ENCODE measurements around the gene VPS8.
"Not testable (repeated sequence)": the region's sequence is repeated elsewhere in the genome, so short reads cannot be mapped to it uniquely, and the experiment has no call there.

VPS8 gene

DNA sequence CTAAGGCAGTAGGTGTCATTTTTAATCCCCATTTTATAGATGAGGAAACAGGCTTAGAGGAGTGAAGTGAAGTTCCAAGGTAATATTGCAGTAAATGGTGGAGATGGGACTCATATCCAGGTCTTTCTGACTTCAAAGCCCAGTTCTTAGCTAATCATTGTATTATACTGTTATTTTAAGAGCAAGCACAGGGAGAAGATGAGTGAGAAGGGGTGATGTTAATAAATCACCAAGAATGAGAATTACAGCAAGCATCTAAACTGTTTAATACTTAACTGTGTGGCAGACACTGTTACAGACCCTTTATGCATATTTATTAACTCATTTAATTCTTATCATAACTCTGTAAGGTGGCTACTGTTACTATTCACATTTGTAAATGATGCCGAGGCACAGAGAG is 61.2 kb downstream of the VPS8 start:
- DNase-seq: no peak

DNA sequence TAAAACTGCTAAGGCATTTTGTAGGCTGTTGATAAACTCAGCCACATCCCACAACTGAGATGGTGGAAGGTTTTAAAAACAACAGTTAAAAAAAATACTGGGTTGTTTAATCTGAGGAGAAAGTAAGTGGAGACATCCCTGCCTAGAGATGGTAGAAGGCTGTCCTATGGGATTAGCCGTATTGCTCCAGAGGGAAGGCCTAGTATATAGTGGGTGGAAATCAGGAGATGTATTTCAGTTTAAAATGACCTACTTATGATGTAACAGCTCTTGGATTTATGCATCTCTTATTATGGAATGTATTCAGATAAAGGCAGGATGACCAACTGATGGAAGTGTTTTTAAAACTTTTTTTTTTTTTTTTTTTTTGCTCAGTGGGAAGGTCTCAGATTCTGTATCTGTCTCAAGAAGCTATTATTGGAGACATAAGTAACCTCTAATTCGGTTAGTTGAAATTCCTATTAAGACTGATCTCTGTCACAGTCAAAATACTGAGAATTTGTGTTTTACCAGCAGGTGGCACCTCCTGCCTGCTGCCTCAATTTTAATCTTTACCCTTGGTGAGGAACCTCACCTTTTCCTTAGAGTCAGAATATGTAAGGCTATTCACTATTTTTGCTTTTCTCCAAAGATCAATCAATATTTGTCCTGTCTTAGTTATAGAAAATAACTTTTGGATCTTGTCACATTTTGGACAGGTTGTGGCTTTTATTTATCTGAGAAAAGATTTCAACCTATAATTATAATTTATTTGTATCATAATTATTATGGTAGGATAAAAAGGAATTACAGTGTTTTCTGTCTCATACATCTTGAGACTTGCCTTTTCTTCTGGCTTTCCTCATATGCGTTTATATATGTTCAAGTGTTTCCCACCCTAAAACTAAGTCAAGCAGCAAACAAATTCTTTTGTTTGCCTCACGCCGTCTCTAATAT is 63.0 kb downstream of the VPS8 start:
- DNase-seq: no peak

DNA sequence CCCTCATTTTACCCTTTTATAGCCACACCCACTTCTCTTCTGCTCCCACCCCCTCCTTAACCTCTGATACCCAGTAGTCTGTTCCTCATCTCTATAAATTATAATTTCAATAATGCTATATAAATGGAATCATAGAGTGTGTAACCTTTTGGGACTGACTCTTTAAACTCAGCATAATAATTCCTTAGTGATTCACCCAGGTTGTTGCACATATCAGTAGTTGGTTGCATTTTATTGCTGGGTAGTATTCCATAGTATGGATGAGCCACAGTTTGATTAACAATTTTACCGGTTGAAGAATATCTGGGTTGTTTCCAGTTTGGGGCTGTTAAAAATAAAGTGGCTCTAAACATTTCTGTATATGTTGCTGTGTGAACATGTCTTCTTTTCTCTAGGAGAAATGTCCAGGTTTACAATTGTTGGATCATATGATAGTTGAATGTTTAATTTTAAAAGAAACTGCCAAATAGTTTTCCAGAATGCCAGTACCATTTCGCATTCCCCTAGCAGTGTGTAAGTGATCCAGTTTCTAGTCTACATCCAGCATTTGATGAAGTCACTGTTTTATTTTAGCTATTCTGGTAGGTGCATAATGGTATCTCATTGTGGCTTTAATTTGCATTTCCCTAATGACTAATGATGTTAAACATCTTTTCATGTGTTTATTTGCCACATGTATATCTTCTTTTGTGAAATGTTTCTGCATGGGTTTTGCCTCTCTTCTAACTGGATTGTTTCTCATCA is 68.5 kb downstream of the VPS8 start:
- no peak for DNase-seq

GRCh38 chr3:184884359-184885017 is 72.5 kb downstream of the VPS8 start:
- no peak for DNase-seq

- no peak for DNase-seq
Measured at GRCh38 chr3:184885112-184885511, 73.1 kb downstream of the VPS8 start.

DNA sequence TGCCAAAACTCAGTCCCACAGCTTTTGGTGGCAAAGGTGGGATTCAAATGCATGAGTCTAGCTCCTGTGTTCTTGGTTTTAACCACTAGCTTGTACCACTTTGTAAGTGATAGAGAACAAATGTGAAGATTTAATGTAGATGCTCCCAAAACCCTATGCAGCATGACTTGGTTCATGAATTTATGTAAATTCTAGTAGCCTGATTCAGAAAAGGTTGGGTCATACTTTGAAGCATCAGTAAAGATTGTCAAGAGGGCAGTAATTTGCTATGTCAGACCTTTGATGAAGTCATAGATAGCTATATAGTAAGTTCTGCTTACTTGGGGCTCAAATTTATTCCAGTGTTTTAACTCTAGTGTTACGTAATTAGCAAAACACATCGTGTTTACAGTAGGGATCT is 75.6 kb downstream of the VPS8 start:
- no peak for DNase-seq

GRCh38 chr3:184889312-184889904 is 77.4 kb downstream of the VPS8 start:
- no peak for DNase-seq

DNA sequence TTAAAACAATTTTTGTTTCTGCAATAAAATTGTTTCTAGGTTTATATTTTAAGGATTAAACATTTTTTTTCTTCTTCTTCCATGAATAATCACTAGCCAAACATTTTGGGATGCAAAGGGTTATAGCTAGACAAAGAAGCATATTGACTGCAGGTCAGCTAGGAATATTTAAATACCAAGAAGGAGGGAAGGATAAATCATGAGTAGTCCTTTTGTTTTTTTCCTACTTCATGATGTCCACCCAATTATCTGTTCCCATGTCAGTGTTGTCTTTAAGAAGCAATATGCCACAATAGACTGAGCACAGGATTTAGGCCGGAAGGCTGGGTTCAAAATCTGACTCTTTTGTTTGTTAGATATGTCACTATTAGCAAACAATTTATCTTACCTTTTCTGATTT is 82.1 kb downstream of the VPS8 start:
- no peak for DNase-seq

DNA sequence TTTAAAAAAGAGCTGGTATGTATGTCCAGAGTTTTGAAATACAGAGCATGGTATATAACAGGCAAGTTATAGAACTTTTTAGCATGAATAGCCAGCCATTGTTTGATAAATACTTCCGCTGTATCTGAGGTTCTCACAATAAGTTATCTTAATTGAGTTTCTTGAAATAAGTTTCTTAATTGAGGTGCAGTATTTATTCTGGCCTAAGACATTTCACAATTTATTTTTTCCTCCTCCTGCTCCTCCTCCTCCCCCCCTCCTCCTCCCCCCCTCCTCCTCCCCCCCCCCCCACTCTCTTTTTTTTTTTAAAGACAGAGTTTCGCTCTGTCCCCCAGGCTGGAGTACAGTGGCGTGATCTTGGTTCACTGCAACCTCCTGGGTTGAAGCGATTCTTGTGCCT is 83.4 kb downstream of the VPS8 start:
- DNase-seq: no peak

- DNase-seq: no peak
Measured at GRCh38 chr3:184896336-184896735, 84.4 kb downstream of the VPS8 start.

- DNase-seq: no peak
Measured at GRCh38 chr3:184899953-184900595, 88.1 kb downstream of the VPS8 start.

- not testable (repeated sequence) for DNase-seq
Measured at GRCh38 chr3:184907031-184907430, 95.1 kb downstream of the VPS8 start.

DNA sequence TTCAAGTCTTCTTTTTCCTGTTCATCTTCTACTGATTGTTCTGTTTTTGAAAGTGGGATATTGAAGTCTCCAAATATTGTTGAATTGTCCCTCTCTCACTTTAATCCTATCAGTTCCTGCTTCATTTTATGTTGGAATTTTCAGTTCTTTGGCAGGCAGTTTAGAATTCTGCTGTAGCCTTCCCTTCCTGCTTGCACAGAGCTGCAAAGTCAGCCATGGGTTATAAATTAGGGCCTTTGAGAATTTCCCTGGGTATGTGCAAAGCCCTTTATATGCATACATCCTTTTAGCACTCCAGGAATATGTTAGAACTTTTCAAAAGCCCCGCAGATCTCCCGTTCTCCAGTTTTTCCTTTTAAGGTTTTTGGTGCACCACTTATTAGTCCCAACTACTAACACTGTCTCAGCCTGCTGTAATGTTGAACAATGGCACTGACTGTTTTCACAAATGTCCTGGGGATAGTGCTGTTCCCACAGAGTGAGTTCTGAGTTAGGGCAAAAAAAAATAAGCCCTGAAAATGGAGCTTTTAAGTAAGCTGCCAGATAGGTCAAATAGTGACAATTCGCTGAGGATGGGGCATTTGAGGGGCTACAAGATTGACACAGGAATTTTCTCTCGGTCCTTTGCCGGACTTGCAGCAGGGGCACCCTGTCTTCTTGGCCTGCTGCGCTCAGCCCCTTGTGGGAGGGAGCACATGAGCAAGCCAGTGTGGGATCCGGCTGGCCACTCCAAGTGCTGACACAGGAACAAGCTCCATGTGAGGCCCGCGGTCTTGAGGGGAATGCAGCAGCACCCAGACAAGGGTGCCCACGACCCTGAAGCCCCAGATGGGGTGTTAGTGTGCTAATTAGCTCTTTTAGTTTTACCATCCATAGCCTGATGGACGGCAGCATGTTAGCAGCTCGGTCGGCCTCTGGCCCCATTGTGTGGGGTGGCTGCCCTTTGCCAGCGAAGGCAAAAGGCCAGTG is 96.0 kb downstream of the VPS8 start:
- DNase-seq: no peak

GRCh38 chr3:184908859-184909258 is 96.9 kb downstream of the VPS8 start:
- no peak for DNase-seq

DNA sequence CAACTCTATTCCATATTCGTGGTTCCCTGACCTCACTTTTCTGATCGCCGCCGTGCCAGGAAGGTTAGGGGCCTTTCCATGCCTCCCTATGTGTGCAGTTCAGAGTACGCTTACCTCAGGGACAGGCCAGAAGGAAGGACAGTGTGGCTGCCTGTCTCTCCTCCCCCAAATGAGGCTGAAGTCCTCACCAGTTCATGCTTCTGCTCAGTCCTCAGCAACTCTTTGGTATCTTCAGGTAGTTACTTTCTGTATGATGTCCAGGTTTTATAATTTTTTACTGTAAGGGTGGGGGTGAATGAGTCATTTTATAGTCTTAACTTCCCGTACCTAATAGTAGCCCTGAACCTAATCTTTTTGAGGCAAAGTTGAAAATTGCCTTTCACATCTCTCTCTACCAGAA is 98.7 kb downstream of the VPS8 start:
- DNase-seq: no peak

GRCh38 chr3:184911570-184911969 is 99.6 kb downstream of the VPS8 start:
- DNase-seq: no peak

DNA sequence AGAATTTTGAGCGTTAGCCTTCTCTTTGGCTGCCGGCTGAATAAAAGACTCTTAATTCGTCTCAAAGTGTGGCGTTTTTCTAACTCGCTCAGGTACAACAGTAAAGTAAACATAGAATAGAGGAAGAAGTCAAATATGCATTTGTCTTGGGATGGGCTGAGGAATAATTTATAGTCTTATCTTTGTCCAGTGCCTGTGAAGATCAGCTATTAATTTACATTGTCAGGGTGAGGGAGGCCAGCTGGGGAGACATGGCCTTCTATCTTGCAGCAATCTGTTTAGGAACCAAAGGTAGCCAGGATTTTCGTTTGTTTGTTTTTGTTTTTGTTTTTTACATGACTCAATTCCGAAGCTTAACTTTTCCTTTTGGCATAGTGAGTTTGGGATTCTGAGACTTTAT is 100.2 kb downstream of the VPS8 start:
- DNase-seq: no peak

- no peak for DNase-seq
Measured at GRCh38 chr3:184914628-184915027, 102.7 kb downstream of the VPS8 start.

DNA sequence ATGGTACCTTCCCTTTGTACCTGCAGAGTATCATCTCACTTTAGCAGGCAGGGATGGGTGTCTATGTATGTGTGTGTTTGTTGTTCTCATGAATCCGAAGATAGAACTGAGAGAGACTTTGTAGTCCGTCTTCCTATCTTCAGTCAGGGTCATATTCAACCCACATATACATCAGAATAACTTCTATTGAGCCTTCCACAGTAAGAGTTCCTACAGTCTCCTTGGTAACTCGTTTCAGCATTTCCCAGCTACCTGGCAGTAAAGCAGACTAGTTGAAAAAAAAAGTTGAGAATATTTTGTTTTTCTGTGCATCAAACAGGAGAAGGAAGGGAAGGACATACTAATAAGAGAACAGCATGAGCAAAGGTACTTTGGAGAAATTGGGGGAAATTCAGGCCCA is 106.8 kb downstream of the VPS8 start:
- DNase-seq: no peak

- DNase-seq: no peak
Measured at GRCh38 chr3:184919651-184920050, 107.7 kb downstream of the VPS8 start.

DNA sequence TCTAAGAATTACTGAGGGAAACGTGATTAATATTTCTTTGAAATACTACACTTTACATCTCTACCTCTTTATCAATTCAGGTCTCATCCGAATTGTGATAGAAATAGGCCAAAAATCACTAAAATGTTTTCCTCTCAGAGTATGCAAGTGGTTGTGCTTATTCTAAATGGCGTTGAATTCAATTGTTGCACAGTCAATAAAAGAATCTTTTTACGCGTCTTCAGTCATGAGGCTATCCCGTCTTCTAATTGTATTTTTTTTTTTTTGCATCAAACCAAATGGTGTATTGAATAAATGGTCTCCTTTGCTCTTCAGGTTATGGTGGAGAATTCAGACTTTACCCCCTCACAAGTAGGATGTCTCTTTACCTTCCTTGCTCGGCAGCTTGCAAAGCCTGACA is 112.6 kb downstream of the VPS8 start:
- DNase-seq: no peak
